ENCODE data around the gene ADCY6. TPM values are rescaled to one million over a fixed set of nuclear protein-coding genes. Genes with fewer than 3 reads are reported as not detected.
A peak's percentile ranks its signal among the peaks of the same experiment; 100 is the strongest.

Gene ADCY6
- 39.0 and 43.3 TPM in 2 replicates for total RNA-seq

GRCh38 chr12:48788854-48789775 lies at the start of gene ADCY6:
Gene ADCY6, minus strand, starts transcription at chr12:48789089. Its CDS starts 5,655 bp downstream, at chr12:48783434.
- peak; percentile 84 for DNase-seq

GRCh38 chr12:48838048-48838447 lies 49.2 kb upstream of the ADCY6 start:
- DNase-seq, result no peak

- DNase-seq, result no peak
Observed at GRCh38 chr12:48832321-48833060, 43.6 kb upstream of the ADCY6 start.

GRCh38 chr12:48831257-48831656 lies 42.4 kb upstream of the ADCY6 start:
- no peak for DNase-seq

- DNase-seq, result no peak
Observed at GRCh38 chr12:48828841-48829575, 40.1 kb upstream of the ADCY6 start.

GRCh38 chr12:48828293-48828692 lies 39.4 kb upstream of the ADCY6 start:
- DNase-seq, result no peak

- no peak for DNase-seq
Observed at GRCh38 chr12:48827513-48828096, 38.7 kb upstream of the ADCY6 start.

GRCh38 chr12:48827026-48827425 lies 38.1 kb upstream of the ADCY6 start:
- no peak for DNase-seq

- no peak for DNase-seq
Observed at GRCh38 chr12:48826209-48826855, 37.4 kb upstream of the ADCY6 start.

- no peak for DNase-seq
Observed at GRCh38 chr12:48824905-48825304, 36.0 kb upstream of the ADCY6 start.

- no peak for DNase-seq
Observed at GRCh38 chr12:48824112-48824511, 35.2 kb upstream of the ADCY6 start.

- no peak for DNase-seq
Observed at GRCh38 chr12:48823281-48823680, 34.4 kb upstream of the ADCY6 start.

GRCh38 chr12:48822711-48823110 lies 33.8 kb upstream of the ADCY6 start:
- DNase-seq, result no peak

GRCh38 chr12:48822139-48822538 lies 33.2 kb upstream of the ADCY6 start:
- DNase-seq, result no peak

GRCh38 chr12:48819986-48820725 lies 31.3 kb upstream of the ADCY6 start:
- DNase-seq, result no peak

GRCh38 chr12:48818831-48819590 lies 30.1 kb upstream of the ADCY6 start:
- peak; percentile 62 for DNase-seq

GRCh38 chr12:48817873-48818830 lies 29.3 kb upstream of the ADCY6 start, which contains the start of gene CACNB3:
Gene CACNB3, plus strand, starts transcription at chr12:48818496. Its CDS starts 434 bp downstream, at chr12:48818930.
- peak; percentile 66 for DNase-seq

GRCh38 chr12:48816143-48816854 lies 27.4 kb upstream of the ADCY6 start:
- peak; percentile 22 for DNase-seq
